ELF-1 (cell line): Measurements from ENCODE around the gene EDC4.
"Not testable (repeated sequence)": the region's sequence is repeated elsewhere in the genome, so short reads cannot be mapped to it uniquely, and the experiment has no call there.

Experiments
- DNase-seq: peaks from one replicate; pipeline ENCODE4 v3.0.0-alpha.2; 2016; ENCODE audit warnings: low read depth, low spot score

The EDC4 gene

DNA sequence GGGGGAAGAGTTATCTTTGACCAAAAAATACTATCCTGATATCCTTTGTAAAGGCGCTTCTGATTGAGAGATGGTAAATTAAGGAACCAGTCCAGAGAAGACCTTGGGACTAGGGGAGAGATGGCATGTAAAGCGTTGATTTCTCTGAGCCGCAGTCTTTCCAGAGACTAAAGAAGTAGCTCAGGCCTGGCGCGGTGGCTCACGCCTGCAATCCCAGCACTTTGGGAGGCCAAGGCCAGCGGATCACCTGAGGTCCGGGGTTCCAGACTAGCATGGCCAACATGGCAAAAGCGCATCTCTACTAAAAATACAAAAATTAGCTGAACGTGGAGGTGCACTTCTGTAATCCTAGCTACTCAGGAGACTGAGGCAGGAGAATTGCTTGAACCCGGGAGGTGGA is 24.7 kb upstream of the EDC4 start:
- DNase-seq, result no peak

DNA sequence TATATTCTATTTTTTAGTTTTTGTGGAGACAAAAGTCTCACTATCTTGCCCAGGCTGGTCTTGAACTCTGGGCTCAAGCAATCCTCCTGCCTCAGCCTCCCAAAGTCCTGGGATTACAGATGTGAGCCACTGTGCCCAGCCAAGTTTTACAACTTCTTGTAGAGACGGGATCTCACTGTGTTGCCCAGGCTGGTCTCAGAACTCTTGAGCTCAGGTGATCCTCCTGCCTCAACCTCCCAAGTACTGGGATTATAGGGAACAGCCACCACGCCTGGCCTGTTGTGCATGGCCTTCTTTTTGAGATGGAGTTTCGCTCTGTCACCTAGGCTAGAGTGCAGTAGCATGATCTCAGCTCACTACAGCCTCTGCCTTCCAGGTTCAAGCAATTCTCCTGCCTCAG is 19.2 kb upstream of the EDC4 start:
- DNase-seq, result no peak

DNA sequence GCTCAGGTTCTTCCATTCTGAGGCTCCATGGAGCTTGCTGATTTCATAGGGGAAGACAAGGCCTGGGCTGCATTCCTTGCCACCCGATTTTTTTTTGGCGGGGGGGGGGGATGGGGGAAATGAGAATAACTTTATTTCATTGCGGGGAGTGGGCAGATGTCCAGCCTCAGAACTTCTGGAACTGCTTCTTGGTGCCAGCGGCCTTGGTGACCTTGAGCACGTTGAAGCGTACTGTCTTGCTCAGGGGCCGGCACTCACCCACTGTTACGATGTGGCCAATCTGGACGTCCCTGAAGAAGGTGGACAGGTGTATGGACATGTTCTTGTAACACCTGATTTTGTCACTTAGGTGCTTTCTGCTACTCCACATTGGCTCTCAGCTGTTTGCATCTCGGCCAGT is 17.1 kb upstream of the EDC4 start:
- DNase-seq, result no peak

DNA sequence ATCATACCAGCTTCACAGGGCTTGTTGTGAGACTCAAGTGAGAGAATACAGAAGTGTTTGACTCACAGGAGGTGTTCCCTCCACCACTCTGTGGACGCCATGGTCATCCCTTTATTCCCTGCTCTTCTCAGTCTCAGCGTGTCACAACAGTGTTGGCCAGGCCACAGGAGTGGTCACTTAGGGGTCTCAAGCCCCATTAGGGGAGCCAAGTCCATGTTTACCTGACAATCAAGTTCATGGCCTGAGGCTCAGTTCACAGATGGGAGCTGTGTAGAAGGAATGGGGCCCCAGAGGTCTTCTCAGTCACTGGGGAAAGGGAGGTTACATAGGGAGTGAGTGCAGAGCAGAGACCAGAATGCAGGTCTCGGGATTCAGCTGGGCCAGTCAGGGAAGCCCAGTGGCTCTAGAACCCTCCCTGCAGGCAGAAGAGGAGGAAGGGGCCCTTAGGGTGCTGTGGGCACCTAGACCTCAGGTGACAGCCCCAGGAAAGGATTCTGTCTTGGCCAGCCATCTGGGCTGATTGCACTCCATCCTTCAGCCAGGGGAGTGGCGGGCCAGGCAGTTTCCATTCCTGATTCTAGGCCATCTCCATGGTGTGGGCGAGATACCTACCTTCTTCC is 15.8 kb upstream of the EDC4 start:
- DNase-seq, result no peak

DNA sequence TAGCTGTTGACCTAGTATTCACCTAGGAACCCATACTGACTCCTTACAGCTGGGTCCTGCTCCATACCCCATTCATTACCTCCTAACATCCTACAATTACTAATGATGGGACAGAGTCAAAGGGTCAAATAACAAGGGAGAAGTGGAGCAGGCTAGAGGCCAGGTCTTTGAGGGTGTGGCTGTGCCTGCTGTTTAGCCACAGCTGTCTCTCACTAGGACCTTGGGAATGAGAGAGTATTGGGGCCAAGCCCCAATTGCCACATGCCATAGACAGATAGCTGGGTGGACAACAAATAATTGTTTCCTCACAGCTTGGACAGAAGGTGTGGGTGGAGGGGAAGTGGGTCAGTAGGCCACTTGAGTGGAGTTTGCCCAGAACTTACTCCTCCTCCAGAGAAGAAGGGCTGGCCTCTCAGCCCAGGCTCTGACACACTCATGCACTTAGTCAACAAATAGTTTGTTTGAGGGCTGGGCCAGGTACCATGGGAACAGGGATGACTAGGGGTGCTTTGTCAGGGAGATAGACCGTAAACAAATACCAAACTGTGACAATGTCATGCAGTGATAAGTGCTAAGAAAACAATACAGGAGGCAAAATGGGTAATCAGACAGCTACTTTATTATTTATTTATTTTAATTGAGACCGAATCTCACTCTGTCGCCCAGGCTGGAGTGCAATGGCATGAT is 15.2 kb upstream of the EDC4 start:
- peak; percentile 71 for DNase-seq

DNA sequence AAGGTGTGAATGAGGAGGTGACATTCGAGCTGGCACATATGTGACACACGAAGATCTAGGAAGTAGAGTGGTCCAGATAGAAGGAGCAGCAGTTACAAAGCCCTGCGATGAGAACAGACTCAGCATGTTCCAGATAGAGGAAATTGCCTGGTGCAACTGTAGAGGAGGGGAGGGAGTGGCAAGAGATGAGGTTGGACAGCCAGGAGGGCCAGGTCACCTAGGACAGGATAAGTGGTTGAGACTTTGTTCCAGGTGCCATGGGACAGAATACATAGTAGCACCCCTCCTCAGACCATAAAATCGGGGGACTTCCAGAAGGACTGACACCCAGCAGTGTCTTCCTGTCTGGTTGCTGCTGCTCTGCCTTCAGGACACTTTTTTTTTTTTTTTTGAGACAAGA is 14.4 kb upstream of the EDC4 start:
- DNase-seq, result no peak

DNA sequence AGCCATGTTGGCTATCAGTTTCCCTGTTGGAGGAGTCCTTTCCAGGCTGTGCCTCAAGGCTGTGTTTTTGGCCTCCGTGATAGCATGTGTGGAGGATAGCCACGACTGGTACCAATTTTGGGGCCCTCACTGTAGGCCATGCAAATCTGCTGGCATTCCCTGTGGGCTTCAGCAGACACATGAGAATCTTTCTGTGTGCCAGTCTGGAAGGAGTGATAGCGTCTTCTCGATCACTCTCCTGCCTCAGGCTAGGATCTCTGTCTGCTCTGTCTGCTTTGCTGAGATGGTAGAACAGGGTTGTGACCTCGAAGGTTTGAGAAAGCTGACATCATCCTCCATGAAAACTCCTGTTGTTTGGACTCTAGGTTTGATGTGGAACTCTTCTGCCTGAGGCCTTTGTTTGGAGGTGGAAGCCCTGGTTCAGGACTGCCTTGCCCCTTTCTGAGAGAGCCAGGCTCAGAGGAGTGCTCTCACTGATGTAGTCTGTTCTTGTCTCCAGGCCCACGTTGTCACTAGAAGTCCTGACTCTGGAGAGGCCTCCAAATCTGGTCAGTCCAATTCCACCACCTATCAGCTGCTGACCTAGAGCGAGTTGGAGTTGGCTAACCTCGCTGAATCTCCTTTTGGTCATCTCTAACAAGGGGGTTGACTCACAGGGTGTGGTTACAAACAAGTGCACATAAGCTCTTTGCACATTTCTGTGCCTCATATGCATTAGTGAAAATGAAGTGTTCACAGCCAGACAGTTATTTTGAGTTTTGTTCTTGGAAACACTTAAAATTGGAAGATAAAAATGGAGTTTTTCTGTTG is 12.1 kb upstream of the EDC4 start:
- peak; percentile 59 for DNase-seq

DNA sequence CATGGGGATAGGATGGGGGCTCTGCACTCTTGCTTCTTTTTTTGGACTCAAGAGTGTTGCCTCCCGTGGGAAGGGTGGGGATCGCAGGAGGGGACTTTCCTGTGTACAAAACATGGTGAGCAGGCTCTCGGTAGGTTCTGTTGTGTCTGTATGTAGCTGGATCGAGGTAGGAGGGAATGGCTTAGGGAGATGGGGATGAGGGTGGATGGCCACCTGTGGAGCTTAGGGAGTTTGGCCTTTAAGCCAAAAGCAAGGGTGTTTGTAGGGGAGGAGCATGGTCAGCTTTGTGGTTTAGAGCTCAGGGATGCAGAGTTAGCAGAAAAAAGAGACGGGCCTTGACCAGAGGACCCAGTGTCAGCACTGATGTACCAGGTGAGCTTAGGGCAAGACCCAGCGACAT is 11.0 kb upstream of the EDC4 start:
- no peak for DNase-seq

DNA sequence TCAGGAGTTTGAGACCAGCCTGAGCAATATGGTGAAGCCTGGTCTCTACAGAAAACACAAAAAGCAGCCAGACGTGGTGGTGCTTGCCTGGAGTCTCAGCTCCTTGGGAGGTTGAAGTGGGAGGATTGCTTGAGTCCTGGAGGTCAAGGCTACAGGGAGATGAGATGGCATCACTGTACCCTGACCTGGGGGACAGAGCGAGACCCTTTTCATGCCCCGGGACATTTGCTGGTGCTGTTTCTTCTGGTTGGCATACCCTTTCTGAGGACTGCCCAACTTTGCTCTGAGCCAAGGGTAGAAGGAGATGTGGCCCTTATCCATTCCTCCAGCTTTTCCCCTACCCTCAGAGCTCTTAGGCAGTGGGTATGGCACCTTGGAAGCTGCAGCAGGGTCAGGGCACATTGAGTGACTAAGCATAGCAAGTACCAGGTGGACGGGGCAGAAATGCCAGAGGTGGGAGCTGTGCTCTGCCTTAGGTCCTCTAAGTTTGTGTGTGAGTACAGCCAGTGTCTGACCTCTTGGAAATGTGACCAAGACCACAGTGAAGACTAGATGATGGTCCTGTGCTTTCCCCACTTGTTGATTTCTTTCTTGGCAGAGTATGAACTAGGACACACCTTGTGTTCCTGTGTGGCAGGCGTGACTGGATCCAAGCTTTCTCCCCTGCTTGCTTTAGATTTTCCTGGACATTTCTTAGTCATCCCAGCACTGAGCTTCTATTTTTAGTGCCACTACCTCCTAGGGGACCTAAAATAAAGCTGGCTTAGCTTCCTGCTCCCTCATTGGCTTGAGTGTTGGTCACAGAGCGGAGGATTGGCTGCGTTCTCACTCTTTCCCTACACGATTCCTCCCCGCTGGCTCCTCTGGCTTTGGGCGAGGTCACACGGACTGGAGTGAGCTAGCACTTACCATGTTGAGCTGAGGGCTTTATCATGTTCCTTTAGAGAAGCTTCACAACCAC is 9.9 kb upstream of the EDC4 start:
- no peak for DNase-seq

DNA sequence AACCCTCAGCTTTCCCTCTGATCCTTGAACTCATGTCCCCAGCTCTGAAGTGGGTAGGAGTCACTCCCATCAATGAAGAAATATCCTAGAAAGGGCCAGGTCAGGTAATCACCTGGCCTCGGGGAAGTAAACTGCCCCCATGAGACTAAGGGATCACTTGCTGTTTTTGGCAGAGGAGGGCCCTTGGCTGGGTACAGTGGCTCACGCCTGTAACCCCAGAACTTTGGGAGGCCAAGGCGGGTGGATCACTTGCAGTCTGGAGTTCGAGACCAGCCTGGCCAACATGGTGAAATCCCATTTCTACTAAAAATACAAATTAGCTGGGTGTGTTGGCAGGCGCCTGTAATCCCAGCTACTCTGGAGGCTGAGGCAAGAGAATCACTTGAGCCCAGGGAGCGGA is 8.8 kb upstream of the EDC4 start:
- not testable (repeated sequence) for DNase-seq

DNA sequence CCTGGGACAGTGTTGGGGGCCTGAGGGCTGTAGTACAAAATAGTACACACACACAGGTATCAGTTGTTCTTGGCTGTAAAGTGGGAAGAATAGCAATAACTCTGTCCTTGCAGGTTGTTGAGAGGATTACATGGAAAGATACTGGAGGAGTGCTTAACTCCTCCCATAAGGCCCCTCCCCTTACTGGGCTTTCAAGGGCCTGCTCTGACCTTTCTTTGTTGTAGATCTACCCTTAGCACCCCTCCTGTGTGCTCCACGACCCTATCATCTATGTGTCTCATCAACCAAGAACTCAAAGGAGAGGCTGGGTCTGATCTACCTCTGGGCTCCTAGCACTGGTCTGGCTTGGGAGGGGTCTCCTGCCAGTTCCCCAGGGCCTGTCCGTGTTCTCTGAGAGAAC is 8.3 kb upstream of the EDC4 start:
- DNase-seq, result no peak

DNA sequence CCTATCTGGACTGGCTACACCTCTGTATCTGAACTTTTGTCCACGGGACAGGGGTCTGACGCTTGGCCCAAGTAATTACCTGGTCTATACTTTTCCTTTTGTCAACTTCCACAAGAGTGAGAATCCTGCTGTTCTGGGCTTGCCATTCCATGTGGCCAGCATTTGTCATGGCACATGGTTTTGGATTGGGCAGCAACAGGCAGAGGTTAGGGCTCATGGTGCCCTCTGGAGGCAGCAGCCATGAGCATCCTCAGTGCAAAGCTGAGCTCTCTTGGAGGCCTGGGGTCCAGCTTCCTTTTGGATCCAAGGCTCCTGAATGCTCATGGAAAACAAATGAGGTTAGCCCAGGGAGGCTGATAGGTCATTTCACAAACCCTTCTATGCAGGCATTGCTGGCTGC is 7.5 kb upstream of the EDC4 start:
- DNase-seq, result peak; percentile 60

DNA sequence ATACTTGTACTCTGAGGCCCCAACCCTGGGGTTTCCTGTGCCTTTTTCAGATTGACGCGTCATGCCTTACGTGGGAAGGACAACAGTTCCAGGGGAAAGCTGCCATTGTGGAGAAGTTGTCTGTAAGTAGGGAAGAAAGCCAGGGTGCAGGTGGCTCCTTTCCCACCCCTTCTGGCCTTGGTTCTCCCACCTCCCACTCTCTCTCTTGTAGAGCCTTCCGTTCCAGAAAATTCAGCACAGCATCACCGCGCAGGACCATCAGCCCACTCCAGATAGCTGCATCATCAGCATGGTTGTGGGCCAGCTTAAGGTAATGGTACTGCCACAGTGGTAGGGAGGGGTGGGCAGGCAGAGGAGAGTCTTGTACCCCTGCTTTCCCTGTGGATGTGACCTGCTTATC is 4.6 kb upstream of the EDC4 start:
- no peak for DNase-seq

DNA sequence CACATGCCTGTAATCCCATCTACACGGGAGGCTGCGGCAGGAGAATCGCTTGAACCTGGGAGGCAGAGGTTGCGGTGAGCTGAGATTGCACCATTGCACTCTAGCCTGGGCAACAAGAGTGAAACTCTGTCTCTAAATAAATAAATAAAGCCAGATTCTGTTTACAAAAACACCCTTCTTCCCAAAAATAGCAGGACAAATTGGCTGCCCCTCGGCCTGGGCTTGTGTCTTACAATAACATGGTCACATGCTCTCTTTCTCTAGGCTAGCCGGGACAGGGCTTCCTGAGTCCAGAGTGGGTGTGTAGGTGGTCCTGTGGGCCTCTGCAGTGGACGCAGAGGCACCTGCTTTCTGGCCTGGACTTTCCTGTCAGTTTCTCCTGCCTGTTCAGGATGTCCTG is 3.2 kb upstream of the EDC4 start:
- DNase-seq, result no peak

DNA sequence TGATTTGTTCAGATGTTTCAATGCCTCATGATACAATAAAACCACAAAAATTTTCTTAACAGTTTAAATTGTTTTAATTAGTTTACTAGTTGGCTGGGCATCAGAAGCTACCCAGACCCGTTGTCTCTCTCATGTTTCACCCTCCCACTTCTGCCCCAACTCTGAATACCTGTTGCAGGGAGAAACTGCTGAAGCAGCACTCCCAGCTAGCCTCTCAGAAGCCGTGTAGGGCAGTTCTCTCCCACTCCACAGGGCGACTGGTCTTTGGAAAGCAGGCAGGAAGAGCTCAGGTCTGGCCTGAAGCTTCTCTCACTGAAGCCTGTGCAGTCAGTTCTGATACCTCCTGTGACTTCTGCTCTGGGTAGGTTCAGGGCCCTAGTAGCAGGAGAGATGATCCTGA is 1.6 kb upstream of the EDC4 start:
- no peak for DNase-seq

DNA sequence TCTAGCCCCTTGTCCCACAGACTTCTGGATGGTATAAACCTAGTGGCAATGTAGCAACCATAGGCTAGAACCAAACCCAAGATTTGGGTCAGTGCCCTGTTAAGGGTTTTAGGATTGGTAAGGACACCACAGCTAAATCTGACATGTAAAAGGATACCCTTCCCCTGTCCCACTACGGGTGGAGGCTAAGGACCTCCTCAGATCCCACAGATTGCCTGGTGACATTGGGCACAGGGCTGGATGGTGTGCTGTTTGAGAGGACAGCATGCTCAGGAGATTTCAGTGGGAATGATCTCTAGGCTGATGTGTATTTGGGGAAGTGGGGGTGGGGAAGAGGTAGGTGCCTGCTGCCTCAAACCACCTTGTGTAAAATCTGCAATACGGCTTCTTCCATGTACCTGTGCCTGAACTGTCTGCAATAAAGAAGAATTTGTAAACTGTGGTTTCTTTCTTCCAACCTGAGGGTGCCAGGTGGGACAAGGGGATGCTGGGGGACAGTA is 671 bp upstream of the EDC4 start:
- DNase-seq, result no peak

DNA sequence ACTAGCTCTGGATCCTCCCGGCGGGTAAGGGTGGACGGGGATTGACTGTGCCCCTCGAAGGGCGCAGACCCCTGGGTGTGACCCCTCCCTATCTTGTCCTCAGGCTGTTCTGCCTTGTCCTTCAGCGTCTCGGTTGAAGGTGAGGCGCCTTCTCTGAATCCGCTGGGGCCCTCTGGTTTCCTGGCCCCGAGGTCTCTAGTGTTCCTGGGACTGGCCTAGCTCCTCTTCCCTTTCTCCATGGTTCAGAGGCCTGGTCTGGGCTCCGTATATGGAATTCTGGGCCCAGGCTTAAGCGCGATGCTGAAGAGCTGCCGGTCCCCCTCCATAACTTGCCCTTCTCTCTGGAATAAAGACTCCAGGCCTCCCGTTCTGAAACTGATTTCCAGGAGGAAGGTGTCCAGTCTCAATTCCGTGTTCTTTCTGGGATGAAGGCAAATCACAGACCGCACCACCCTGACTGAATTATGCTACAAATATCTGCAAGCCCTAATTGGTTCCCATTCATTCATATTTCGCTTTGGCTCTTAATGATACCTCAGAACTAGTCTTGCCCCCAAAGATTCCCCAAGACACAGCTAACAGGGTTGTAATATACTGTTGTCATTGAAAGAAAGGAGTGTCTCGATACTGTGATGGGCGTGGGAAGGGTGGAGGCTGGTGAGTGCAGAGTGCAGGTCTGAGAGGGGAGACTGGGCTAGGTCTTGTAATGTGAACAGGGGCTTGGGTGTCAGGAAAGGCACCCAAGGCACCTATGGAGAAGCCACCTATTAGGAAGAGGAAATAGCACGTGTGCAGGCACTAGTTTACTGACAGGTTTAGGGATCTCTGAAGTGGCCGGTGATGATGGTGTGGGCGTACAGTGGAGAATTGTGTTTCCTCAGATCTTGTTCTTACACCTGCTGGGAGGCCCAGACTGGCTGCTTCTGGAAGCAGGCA is 851 bp downstream of the EDC4 start:
- DNase-seq, result no peak

DNA sequence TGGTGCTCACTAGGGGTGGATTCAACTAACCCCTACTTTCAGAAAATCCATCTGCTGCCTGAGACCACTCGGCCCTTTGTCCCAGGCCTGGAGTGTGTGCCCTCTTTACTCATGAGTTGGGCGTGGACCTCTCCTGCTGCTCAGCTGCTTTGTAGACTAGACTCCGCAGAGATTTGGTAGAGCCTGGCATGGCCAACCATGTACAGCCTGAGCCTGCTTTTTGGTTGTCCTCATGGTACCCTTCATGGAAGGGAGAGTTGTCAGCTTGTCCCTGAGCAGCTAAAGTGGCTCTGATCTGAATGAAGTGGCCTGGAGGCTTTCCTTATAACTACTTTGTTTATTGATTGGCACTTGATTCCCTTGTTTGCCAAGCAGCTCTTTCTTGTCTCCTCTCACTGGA is 1.5 kb downstream of the EDC4 start:
- DNase-seq, result no peak

DNA sequence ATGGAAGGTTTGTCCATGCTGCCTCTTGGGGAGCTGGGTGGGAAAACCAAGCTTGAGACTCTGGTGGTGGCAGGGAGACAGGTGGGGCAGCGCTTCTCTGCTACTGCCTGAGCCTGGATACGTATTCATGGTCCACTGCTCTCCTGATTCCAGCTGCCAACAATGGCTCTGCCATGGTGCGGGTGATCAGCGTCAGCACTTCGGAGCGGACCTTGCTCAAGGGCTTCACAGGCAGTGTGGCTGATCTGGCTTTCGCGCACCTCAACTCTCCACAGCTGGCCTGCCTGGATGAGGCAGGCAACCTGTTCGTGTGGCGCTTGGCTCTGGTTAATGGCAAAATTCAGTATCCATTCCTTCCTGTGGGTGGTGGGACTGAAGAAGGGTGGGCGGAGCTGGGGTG is 4.2 kb downstream of the EDC4 start:
- no peak for DNase-seq

DNA sequence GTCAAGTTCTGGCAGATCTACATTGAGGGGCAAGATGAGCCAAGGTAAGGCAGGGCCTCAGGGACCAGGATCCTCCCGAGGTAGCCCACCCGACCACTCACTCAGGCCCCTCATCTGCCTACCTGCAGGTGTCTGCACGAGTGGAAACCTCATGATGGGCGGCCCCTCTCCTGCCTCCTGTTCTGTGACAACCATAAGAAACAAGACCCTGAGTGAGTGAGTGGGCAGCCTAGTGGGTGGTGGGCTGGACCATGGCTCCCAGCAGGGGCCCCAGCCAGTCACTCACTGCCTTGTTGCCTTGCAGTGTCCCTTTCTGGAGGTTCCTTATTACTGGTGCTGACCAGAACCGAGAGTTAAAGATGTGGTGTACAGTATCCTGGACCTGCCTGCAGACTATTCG is 5.4 kb downstream of the EDC4 start:
- no peak for DNase-seq

DNA sequence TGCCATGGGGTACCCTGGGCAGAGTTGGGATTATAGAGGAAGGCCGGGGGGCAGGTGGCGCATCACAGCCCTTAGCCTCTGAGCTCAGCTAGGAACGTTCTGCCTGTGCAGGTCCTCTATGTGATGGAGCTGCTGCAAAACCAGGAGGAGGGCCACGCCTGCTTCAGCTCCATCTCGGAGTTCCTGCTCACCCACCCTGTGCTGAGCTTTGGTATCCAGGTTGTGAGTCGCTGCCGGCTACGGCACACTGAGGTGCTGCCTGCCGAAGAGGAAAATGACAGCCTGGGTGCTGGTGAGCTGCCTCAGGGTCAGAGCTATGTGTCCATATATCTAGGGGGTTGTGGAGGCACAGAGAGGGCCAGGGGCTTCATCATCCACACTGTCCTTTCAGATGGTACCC is 6.0 kb downstream of the EDC4 start:
- DNase-seq, result no peak
